GM10248 (cell line): Measurements from ENCODE around the gene ATG16L2.
"Not testable (repeated sequence)": the region's sequence is repeated elsewhere in the genome, so short reads cannot be mapped to it uniquely, and the experiment has no call there.

Experiments used
- CTCF ChIA-PET: fragments of 300-600 bp; sonication (Branson Sonifier 250); formaldehyde crosslinking; extraction: SDS; loops from one replicate; lab custom pipeline; 2021; ENCODE audit warnings: antibody characterized with exemption; lab: Yijun Ruan, JAX
- POLR2A ChIA-PET: fragments of 350-650 bp; sonication (Branson Sonifier 250); formaldehyde crosslinking; extraction: SDS; loops from one replicate; lab custom pipeline; 2020; ENCODE audit warnings: antibody characterized with exemption; lab: Yijun Ruan, JAX
- DNase-seq: peaks from one replicate; pipeline ENCODE4 v3.0.0; 2012; ENCODE audit errors: extremely low spot score
- TF ChIP-seq, protein P1 (sequence below): IDR thresholded peaks from 2 replicates; pipeline ENCODE4 v1.5.1; 2012; ENCODE audit warnings: mild to moderate bottlenecking, low read depth; ENCODE audit errors: extremely low read depth, missing control alignments, control extremely low read depth

Gene ATG16L2

DNA sequence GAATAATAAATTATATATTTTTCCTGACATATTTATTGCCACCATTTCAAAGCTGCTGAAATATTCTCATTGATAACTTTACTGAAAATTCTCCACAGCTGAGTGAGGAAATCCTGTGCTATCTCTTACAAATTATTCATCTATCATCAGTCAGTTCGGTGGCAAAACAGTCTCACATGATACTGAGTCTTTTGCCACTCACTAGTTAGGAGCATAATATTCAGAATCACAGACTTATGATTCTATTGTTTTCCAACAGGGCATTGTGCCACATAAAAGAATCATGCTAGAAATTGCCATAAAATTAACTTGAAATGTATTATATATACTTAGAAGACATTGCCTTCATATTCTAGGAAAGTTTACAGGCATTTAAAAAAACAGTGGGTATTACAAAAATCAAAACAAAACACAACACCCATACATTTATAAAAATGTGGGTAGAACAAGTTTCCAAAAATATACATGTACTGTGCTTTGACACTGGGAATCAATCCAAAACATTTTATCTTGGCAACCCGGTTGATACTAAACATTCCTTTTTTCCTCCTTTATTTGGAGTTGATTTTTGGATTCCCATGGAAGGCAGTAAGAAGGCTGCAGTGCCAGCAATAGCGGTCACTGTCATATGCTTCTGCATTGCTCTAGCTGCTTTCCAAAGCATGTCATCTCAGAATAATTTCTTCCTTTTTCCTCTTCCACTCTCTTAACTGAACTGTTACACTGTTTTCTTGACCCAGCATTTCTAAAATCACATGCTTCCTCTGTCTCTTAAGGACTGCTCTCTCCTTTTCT lies 42.5 kb downstream of the ATG16L2 start:
- POLR2A ChIA-PET: no interaction called here
- TF ChIP-seq, protein P1, sequence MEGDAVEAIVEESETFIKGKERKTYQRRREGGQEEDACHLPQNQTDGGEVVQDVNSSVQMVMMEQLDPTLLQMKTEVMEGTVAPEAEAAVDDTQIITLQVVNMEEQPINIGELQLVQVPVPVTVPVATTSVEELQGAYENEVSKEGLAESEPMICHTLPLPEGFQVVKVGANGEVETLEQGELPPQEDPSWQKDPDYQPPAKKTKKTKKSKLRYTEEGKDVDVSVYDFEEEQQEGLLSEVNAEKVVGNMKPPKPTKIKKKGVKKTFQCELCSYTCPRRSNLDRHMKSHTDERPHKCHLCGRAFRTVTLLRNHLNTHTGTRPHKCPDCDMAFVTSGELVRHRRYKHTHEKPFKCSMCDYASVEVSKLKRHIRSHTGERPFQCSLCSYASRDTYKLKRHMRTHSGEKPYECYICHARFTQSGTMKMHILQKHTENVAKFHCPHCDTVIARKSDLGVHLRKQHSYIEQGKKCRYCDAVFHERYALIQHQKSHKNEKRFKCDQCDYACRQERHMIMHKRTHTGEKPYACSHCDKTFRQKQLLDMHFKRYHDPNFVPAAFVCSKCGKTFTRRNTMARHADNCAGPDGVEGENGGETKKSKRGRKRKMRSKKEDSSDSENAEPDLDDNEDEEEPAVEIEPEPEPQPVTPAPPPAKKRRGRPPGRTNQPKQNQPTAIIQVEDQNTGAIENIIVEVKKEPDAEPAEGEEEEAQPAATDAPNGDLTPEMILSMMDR: no peak
- no peak for DNase-seq
- CTCF ChIA-PET: interaction anchor here (1.9 kb wide), 1 partner anchor 10 kb away, joined by 7 read pairs; no protein-coding TSS in a partner anchor

DNA sequence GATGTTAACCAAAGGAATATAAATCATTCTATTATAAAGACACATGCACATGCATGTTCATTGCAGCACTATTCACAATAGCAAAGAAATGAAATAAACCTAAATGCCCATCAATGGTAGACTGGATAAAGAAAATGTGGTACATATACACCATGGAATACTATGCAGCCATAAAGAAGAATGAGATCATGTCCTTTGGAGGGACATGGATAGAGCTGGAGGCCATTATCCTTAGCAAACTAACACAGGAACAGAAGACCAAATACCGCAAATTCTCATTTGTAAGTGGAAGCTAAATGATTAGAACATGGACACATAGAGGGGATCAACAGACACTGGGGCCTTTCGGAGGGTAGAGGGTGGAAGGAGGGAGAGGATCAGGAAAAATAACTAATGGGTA lies 44.1 kb downstream of the ATG16L2 start:
- CTCF ChIA-PET: interaction anchor here (1.9 kb wide), 1 partner anchor 11 kb away, joined by 7 read pairs; no protein-coding TSS in a partner anchor
- not testable (repeated sequence) for DNase-seq

DNA sequence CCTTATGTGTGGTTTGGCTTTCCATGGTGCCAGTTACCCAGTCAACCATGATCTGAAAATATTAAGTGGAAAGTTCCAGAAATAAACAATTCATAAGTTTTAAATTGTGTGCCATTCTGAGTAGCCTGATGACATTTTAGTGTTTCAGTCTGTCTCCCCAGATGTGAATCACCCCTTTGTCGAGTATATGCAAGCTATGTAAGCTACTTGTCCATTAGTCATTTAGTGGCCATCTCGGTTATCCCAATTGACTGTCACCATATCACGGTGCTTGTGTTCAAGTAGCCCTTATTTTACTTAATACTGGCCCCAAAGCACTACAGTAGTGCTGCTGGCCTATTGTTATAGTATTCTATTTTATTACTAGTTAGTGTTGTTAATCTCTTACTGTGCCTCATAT lies 44.9 kb downstream of the ATG16L2 start:
- ChIA-PET POLR2A (no interaction called here), CTCF (interaction anchor here (1.0 to 1.9 kb wide), 4 partner anchors 12 to 319 kb away, joined by 3 to 9 read pairs (median 6); no protein-coding TSS in a partner anchor)
- DNase-seq: no peak
- TF ChIP-seq, protein P1: no peak

More for the DNA sequence above, 44.1 kb downstream of the ATG16L2 start:
- POLR2A ChIA-PET: not testable (repeated sequence)

DNA sequence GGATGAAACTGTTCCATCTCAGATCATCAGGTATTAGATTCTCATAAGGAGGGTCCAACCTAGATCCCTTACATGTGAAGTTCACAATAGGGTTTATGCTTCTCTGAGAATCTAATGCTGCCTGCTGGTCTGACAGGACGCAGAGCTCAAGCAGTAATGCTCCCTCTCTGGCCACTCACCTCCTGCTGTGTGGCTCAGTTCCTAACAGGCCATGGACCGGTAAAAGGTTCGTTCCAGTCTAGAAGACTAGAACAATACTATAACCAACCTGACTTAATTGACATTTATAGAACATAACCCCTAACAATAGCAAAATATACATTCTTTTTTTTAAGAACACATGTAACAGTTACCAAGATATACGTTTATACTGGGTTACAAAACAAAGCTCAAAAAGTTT lies 45.8 kb downstream of the ATG16L2 start:
- DNase-seq: no peak
- ChIA-PET CTCF (interaction anchor here (1.0 to 1.9 kb wide), 7 partner anchors 11 to 322 kb away, joined by 3 to 9 read pairs (median 3); no protein-coding TSS in a partner anchor), POLR2A (no interaction called here)
- TF ChIP-seq, protein P1: no peak

DNA sequence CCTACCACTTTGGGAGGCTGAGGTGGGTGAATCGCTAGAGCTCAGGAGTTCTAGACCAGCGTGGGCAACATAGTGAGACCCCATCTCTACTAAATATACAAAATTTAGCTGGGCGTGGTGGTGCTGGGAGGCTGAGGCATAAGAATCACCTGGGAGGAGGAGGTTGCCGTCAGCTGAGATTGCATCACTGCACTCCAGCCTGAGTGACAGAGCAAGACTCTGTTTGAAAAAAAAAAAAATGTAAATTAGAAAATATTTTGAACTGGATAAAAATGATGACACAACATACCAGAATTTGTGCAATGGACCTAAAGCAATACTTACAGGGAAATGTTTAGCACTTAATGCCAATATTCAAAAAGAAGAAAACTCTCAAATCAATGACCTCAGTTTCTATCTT lies 46.4 kb downstream of the ATG16L2 start:
- TF ChIP-seq, protein P1: no peak
- ChIA-PET CTCF (interaction anchor here (1.0 to 1.9 kb wide), 5 partner anchors 10 to 321 kb away, joined by 3 to 9 read pairs (median 3); no protein-coding TSS in a partner anchor), POLR2A (no interaction called here)
- DNase-seq: no peak

DNA sequence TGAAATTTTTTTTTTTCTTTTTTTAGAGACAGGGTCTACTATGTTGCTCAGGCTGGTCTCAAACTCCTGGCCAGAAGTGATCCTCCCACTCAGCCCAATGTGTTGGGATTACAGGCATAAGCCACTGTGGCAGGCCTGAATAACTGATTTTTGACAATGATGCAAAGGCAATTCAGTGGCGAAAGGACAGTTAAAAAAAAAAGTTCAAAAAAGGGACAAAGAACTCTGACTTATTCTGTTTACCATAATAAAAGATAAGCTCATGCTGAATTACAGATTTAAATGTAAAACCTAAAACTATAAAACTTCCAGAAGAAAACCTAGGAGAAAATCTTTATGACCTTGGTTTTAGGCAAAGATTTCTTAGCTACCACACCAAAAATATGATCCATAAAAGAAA lies 48.9 kb downstream of the ATG16L2 start:
- DNase-seq: no peak
- TF ChIP-seq, protein P1: no peak
- POLR2A ChIA-PET: no interaction called here
- CTCF ChIA-PET: interaction anchor here (1.1 kb wide), 1 partner anchor 8 kb away, joined by 3 read pairs; no protein-coding TSS in a partner anchor

DNA sequence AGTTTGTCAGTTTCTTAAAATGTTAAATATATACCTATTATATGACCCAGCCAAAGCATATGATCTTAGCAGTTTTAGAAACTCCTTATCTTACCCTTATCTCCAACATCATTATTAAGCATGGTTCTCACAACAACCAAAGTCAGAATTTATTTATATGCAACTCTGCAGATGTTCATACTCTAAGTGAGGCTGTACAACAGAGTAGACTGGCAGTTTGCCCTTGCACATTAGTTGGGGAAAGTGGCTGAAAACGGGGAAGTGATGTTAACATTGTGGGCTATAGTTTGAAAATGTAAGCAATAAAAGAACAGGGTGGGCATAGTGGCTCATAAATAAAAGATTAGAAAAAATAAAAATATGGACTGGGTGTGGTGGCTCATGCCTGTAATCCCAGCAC lies 49.7 kb downstream of the ATG16L2 start:
- TF ChIP-seq, protein P1: no peak
- POLR2A ChIA-PET: no interaction called here
- DNase-seq: no peak
- CTCF ChIA-PET: interaction anchor here (1.1 kb wide), 1 partner anchor 17 kb away, joined by 3 read pairs; no protein-coding TSS in a partner anchor
